ENCODE data around the gene CAMK1D. TPM values are rescaled to one million over a fixed set of nuclear protein-coding genes. Genes with fewer than 3 reads are reported as not detected.

CAMK1D gene
- polyA plus RNA-seq, 1 donor: 8.4 TPM

- Histone ChIP-seq H3K27ac (ENCODE audit: low read length) (no peak overlapping the region), H3K27me3 (ENCODE audit: control insufficient read depth, insufficient read depth, low read length) (no peaks in the 10 kb centered on the region), H3K4me1 (ENCODE audit: control insufficient read depth, insufficient read depth, low read length) (no peaks in the 10 kb centered on the region), H3K4me3 (ENCODE audit: low read length) (no peak overlapping the region), H3K36me3 (ENCODE audit: control insufficient read depth, insufficient read depth, low read length) (no peaks in the 10 kb centered on the region), H3K9me3 (ENCODE audit: control insufficient read depth, low read depth, low read length) (no peaks in the 10 kb centered on the region)
- DNase-seq: no peak
- 94% methylated on average over 3 of the region's 11 CpGs for WGBS (ENCODE audit: insufficient coverage, low lambda C conversion rate)
These were observed 401.3 kb downstream of the CAMK1D start for GRCh38 chr10:12750526-12751201.

GRCh38 chr10:12755075-12755474 is 405.7 kb downstream of the CAMK1D start:
- Histone ChIP-seq H3K4me1 (ENCODE audit: control insufficient read depth, insufficient read depth, low read length) (no peaks in the 10 kb centered on the region), H3K36me3 (ENCODE audit: control insufficient read depth, insufficient read depth, low read length) (no peaks in the 10 kb centered on the region), H3K9me3 (ENCODE audit: control insufficient read depth, low read depth, low read length) (no peaks in the 10 kb centered on the region), H3K4me3 (ENCODE audit: low read length) (no peak overlapping the region), H3K27ac (ENCODE audit: low read length) (no peak overlapping the region), H3K27me3 (ENCODE audit: control insufficient read depth, insufficient read depth, low read length) (no peaks in the 10 kb centered on the region)
- WGBS (ENCODE audit: insufficient coverage, low lambda C conversion rate): 86% methylated on average over 2 of the region's 5 CpGs
- no peak for DNase-seq

- Histone ChIP-seq H3K27ac (ENCODE audit: low read length) (no peak overlapping the region), H3K27me3 (ENCODE audit: control insufficient read depth, insufficient read depth, low read length) (no peaks in the 10 kb centered on the region), H3K4me3 (ENCODE audit: low read length) (no peak overlapping the region), H3K4me1 (ENCODE audit: control insufficient read depth, insufficient read depth, low read length) (no peaks in the 10 kb centered on the region), H3K9me3 (ENCODE audit: control insufficient read depth, low read depth, low read length) (no peaks in the 10 kb centered on the region), H3K36me3 (ENCODE audit: control insufficient read depth, insufficient read depth, low read length) (no peaks in the 10 kb centered on the region)
- WGBS (ENCODE audit: insufficient coverage, low lambda C conversion rate): no CpG with 5 or more reads among the region's 2 CpGs
- no peak for DNase-seq
These were observed 408.0 kb downstream of the CAMK1D start for GRCh38 chr10:12757351-12757750.

GRCh38 chr10:12758271-12758670 is 408.9 kb downstream of the CAMK1D start:
- Histone ChIP-seq H3K36me3 (ENCODE audit: control insufficient read depth, insufficient read depth, low read length) (peaks cover 3% of the 10 kb centered on the region), H3K4me1 (ENCODE audit: control insufficient read depth, insufficient read depth, low read length) (no peaks in the 10 kb centered on the region), H3K4me3 (ENCODE audit: low read length) (no peak overlapping the region), H3K27me3 (ENCODE audit: control insufficient read depth, insufficient read depth, low read length) (no peaks in the 10 kb centered on the region), H3K27ac (ENCODE audit: low read length) (no peak overlapping the region), H3K9me3 (ENCODE audit: control insufficient read depth, low read depth, low read length) (no peaks in the 10 kb centered on the region)
- no CpG with 5 or more reads among the region's 2 CpGs for WGBS (ENCODE audit: insufficient coverage, low lambda C conversion rate)
- DNase-seq: no peak

GRCh38 chr10:12766223-12766622 is 416.9 kb downstream of the CAMK1D start:
- Histone ChIP-seq H3K27me3 (ENCODE audit: control insufficient read depth, insufficient read depth, low read length) (no peaks in the 10 kb centered on the region), H3K27ac (ENCODE audit: low read length) (no peak overlapping the region), H3K4me1 (ENCODE audit: control insufficient read depth, insufficient read depth, low read length) (no peaks in the 10 kb centered on the region), H3K9me3 (ENCODE audit: control insufficient read depth, low read depth, low read length) (no peaks in the 10 kb centered on the region), H3K36me3 (ENCODE audit: control insufficient read depth, insufficient read depth, low read length) (peaks cover 7% of the 10 kb centered on the region), H3K4me3 (ENCODE audit: low read length) (no peak overlapping the region)
- peak in 1 of 2 donors; percentile 37 for DNase-seq
- WGBS (ENCODE audit: insufficient coverage, low lambda C conversion rate): no CpG with 5 or more reads among the region's 5 CpGs

GRCh38 chr10:12768156-12769100 is 419.1 kb downstream of the CAMK1D start:
- 100% methylated on average over 2 of the region's 16 CpGs for WGBS (ENCODE audit: insufficient coverage, low lambda C conversion rate)
- no peak for DNase-seq
- Histone ChIP-seq H3K36me3 (ENCODE audit: control insufficient read depth, insufficient read depth, low read length) (peaks cover 3% of the 10 kb centered on the region), H3K9me3 (ENCODE audit: control insufficient read depth, low read depth, low read length) (no peaks in the 10 kb centered on the region), H3K4me1 (ENCODE audit: control insufficient read depth, insufficient read depth, low read length) (no peaks in the 10 kb centered on the region), H3K4me3 (ENCODE audit: low read length) (no peak overlapping the region), H3K27me3 (ENCODE audit: control insufficient read depth, insufficient read depth, low read length) (no peaks in the 10 kb centered on the region), H3K27ac (ENCODE audit: low read length) (no peak overlapping the region)

GRCh38 chr10:12769323-12770044 is 420.1 kb downstream of the CAMK1D start:
- Histone ChIP-seq H3K27ac (ENCODE audit: low read length) (no peak overlapping the region), H3K9me3 (ENCODE audit: control insufficient read depth, low read depth, low read length) (no peaks in the 10 kb centered on the region), H3K4me1 (ENCODE audit: control insufficient read depth, insufficient read depth, low read length) (no peaks in the 10 kb centered on the region), H3K36me3 (ENCODE audit: control insufficient read depth, insufficient read depth, low read length) (peaks cover 3% of the 10 kb centered on the region), H3K27me3 (ENCODE audit: control insufficient read depth, insufficient read depth, low read length) (no peaks in the 10 kb centered on the region), H3K4me3 (ENCODE audit: low read length) (no peak overlapping the region)
- peak in 1 of 2 donors; percentile 11 for DNase-seq
- 40% methylated on average over 1 of the region's 14 CpGs for WGBS (ENCODE audit: insufficient coverage, low lambda C conversion rate)

GRCh38 chr10:12771981-12772760 is 422.8 kb downstream of the CAMK1D start:
- no CpG with 5 or more reads among the region's 19 CpGs for WGBS (ENCODE audit: insufficient coverage, low lambda C conversion rate)
- DNase-seq: no peak
- H3K36me3 ChIP-seq (ENCODE audit: control insufficient read depth, insufficient read depth, low read length): peaks cover 3% of the 10 kb centered on the region
- H3K27ac ChIP-seq (ENCODE audit: low read length): no peak overlapping the region
- no peaks in the 10 kb centered on the region for H3K4me1 ChIP-seq (ENCODE audit: control insufficient read depth, insufficient read depth, low read length)
- H3K27me3 ChIP-seq (ENCODE audit: control insufficient read depth, insufficient read depth, low read length): no peaks in the 10 kb centered on the region
- no peak overlapping the region for H3K4me3 ChIP-seq (ENCODE audit: low read length)
- no peaks in the 10 kb centered on the region for H3K9me3 ChIP-seq (ENCODE audit: control insufficient read depth, low read depth, low read length)

GRCh38 chr10:12772797-12773587 is 423.6 kb downstream of the CAMK1D start:
- Histone ChIP-seq H3K9me3 (ENCODE audit: control insufficient read depth, low read depth, low read length) (no peaks in the 10 kb centered on the region), H3K4me1 (ENCODE audit: control insufficient read depth, insufficient read depth, low read length) (no peaks in the 10 kb centered on the region), H3K27me3 (ENCODE audit: control insufficient read depth, insufficient read depth, low read length) (no peaks in the 10 kb centered on the region), H3K27ac (ENCODE audit: low read length) (no peak overlapping the region), H3K4me3 (ENCODE audit: low read length) (no peak overlapping the region), H3K36me3 (ENCODE audit: control insufficient read depth, insufficient read depth, low read length) (peaks cover 3% of the 10 kb centered on the region)
- no peak for DNase-seq
- 100% methylated on average over 1 of the region's 8 CpGs for WGBS (ENCODE audit: insufficient coverage, low lambda C conversion rate)

Measured in large intestine (tissue), 3 donors.